K562 (cell line): ENCODE data around the gene ATP5PB. TPM values are rescaled to one million over a fixed set of nuclear protein-coding genes. Genes with fewer than 3 reads are reported as not detected.

Experiments
- ATF7 ChIP-seq: fragments of 450-650 bp; IDR thresholded peaks from 2 replicates; pipeline ENCODE4 v1.7.1; 2014; ENCODE audit warnings: mild to moderate bottlenecking, moderate library complexity
- FOXA1 ChIP-seq: fragments of 450-650 bp; IDR thresholded peaks from 2 replicates; pipeline ENCODE4 v1.6.1; 2016; ENCODE audit warnings: mild to moderate bottlenecking, borderline replicate concordance
- MAZ ChIP-seq, 2 experiments: fragments of 450-650 bp in 1 of 2; sonication (generic) in 1 of 2; formaldehyde crosslinking; IDR thresholded peaks in 1 of 2; conservative IDR thresholded peaks in 1 of 2; 2 replicates each; pipeline versions ENCODE4 v1.4.0 to v1.5.0; 2020; ENCODE audit warnings: mild to moderate bottlenecking in 1 of 2, missing genetic modification reagents in 1 of 2
- TCF7L2 ChIP-seq: fragments of 150-350 bp; IDR thresholded peaks from 2 replicates; pipeline ENCODE4 v1.6.1; 2016; ENCODE audit warnings: low read depth, mild to moderate bottlenecking, low read length, moderate library complexity
- ZNF707 ChIP-seq: fragments of 250-450 bp; sonication (Bioruptor Pico); conservative IDR thresholded peaks from 2 replicates; pipeline ENCODE4 v1.8.0; 2022; ENCODE audit warnings: inconsistent platforms, mild to moderate bottlenecking, moderate library complexity
- polyA plus RNA-seq, 8 experiments: library from polyadenylated mRNA; depleted of rRNA in 4 of 8; stranded (reverse) in 5 of 8; unstranded in 3 of 8; fragments of >200 nt; fragmentation: Nextera tagmentation in 2 of 8; fragmentation: Illumina TruSeq in 1 of 8; extraction: Ambion mirVana in 2 of 8; extraction: Trizol in 1 of 8; gene quantifications; 2 replicates each; pipeline versions ENCODE4 v1.2.1 to v1.2.3, GENCODE V29; 2011 to 2014; ENCODE audit warnings: inconsistent platforms in 1 of 8, missing spikeins in 1 of 8
- total RNA-seq, 7 experiments: library from RNA; depleted of rRNA in 6 of 7; stranded (reverse); fragments of >200 nt in 6 of 7; fragmentation: Illumina TruSeq in 2 of 7; extraction: Trizol in 2 of 7; gene quantifications; 2 replicates each; pipeline versions ENCODE4 v1.2.1 to v1.2.3, GENCODE V29; 2011 to 2021; ENCODE audit warnings: low replicate concordance in 1 of 7
- TF ChIP-seq, protein P1 (sequence below): fragments of 200-600 bp; sonication (generic); IDR thresholded peaks from one replicate; pipeline ENCODE4 v1.6.1; 2012; ENCODE audit warnings: mild to moderate bottlenecking, low read depth, low read length, inconsistent platforms
- TF ChIP-seq, protein P2 (sequence below): sonication (generic); formaldehyde crosslinking; IDR thresholded peaks from 2 replicates; pipeline ENCODE4 v1.8.1; 2023; ENCODE audit warnings: mild to moderate bottlenecking, missing genetic modification reagents
- TF ChIP-seq, protein P3 (sequence below): fragments of 450-650 bp; formaldehyde crosslinking; IDR thresholded peaks from 2 replicates; pipeline ENCODE4 v1.4.0; 2020; ENCODE audit warnings: mild to moderate bottlenecking, moderate library complexity

ATP5PB gene
- total and polyA plus RNA-seq, 9 of the 15 experiments (the other 6 are each of a cell fraction or from before 2014, with no cell fraction given): 651 to 2,735 (median 1,061) TPM

DNA sequence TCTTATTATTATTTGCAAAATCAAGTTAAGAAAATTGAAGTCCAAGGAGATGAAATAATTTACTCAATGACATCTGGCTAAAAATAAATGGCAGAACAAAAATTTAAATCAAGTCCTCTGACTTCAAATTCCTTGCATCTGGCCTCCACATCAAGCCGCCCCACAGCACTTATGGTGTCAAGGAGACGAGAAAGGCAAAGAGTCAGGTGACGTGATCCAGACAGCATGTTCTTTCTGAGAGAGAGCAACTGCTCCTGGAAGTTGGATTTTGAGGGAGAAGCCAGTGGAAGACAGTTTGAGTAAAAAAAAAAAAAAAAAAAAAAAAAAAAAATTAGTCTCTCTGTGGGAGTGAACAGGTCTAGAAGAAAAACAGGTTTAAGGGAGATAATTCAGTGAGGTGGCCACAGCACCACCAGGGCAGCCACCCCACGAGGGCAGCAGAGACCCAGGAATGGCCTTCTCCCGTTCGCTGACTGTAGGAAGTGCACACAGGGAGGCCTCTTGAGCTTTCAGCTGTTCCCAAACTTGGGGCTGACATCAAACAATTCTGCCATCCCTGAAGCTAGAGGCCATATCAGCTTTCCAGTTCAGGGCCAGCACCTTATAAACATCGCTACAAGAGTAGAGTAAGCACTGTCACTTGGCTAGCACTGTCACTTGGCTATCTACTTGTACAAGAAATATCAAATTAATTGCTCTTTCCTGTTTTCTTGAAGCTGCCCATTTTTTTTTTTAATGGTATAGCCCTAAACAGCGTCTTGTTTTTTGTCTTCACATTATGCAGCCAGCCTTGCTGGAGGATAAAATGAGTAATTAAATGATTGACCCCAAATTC lies 32.3 kb downstream of the ATP5PB start (continued):
- TF ChIP-seq, protein P1, sequence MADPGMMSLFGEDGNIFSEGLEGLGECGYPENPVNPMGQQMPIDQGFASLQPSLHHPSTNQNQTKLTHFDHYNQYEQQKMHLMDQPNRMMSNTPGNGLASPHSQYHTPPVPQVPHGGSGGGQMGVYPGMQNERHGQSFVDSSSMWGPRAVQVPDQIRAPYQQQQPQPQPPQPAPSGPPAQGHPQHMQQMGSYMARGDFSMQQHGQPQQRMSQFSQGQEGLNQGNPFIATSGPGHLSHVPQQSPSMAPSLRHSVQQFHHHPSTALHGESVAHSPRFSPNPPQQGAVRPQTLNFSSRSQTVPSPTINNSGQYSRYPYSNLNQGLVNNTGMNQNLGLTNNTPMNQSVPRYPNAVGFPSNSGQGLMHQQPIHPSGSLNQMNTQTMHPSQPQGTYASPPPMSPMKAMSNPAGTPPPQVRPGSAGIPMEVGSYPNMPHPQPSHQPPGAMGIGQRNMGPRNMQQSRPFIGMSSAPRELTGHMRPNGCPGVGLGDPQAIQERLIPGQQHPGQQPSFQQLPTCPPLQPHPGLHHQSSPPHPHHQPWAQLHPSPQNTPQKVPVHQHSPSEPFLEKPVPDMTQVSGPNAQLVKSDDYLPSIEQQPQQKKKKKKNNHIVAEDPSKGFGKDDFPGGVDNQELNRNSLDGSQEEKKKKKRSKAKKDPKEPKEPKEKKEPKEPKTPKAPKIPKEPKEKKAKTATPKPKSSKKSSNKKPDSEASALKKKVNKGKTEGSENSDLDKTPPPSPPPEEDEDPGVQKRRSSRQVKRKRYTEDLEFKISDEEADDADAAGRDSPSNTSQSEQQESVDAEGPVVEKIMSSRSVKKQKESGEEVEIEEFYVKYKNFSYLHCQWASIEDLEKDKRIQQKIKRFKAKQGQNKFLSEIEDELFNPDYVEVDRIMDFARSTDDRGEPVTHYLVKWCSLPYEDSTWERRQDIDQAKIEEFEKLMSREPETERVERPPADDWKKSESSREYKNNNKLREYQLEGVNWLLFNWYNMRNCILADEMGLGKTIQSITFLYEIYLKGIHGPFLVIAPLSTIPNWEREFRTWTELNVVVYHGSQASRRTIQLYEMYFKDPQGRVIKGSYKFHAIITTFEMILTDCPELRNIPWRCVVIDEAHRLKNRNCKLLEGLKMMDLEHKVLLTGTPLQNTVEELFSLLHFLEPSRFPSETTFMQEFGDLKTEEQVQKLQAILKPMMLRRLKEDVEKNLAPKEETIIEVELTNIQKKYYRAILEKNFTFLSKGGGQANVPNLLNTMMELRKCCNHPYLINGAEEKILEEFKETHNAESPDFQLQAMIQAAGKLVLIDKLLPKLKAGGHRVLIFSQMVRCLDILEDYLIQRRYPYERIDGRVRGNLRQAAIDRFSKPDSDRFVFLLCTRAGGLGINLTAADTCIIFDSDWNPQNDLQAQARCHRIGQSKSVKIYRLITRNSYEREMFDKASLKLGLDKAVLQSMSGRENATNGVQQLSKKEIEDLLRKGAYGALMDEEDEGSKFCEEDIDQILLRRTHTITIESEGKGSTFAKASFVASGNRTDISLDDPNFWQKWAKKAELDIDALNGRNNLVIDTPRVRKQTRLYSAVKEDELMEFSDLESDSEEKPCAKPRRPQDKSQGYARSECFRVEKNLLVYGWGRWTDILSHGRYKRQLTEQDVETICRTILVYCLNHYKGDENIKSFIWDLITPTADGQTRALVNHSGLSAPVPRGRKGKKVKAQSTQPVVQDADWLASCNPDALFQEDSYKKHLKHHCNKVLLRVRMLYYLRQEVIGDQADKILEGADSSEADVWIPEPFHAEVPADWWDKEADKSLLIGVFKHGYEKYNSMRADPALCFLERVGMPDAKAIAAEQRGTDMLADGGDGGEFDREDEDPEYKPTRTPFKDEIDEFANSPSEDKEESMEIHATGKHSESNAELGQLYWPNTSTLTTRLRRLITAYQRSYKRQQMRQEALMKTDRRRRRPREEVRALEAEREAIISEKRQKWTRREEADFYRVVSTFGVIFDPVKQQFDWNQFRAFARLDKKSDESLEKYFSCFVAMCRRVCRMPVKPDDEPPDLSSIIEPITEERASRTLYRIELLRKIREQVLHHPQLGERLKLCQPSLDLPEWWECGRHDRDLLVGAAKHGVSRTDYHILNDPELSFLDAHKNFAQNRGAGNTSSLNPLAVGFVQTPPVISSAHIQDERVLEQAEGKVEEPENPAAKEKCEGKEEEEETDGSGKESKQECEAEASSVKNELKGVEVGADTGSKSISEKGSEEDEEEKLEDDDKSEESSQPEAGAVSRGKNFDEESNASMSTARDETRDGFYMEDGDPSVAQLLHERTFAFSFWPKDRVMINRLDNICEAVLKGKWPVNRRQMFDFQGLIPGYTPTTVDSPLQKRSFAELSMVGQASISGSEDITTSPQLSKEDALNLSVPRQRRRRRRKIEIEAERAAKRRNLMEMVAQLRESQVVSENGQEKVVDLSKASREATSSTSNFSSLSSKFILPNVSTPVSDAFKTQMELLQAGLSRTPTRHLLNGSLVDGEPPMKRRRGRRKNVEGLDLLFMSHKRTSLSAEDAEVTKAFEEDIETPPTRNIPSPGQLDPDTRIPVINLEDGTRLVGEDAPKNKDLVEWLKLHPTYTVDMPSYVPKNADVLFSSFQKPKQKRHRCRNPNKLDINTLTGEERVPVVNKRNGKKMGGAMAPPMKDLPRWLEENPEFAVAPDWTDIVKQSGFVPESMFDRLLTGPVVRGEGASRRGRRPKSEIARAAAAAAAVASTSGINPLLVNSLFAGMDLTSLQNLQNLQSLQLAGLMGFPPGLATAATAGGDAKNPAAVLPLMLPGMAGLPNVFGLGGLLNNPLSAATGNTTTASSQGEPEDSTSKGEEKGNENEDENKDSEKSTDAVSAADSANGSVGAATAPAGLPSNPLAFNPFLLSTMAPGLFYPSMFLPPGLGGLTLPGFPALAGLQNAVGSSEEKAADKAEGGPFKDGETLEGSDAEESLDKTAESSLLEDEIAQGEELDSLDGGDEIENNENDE: no peak
- TF ChIP-seq FOXA1 (no peak), TCF7L2 (no peak), ZNF707 (CRISPR knock-in tag) (no peak), MAZ (CRISPR knock-in tag; conservative IDR thresholded peaks at IDR 0.05 in 1 of 2, IDR thresholded peaks at IDR 0.05 in 1 of 2) (peak in 1 of 2 experiments; percentile 34; a peak in 1 of 4 replicates), ATF7 (peak; percentile 31; the same call in 1 of the 2 replicates)
- TF ChIP-seq, protein P2, sequence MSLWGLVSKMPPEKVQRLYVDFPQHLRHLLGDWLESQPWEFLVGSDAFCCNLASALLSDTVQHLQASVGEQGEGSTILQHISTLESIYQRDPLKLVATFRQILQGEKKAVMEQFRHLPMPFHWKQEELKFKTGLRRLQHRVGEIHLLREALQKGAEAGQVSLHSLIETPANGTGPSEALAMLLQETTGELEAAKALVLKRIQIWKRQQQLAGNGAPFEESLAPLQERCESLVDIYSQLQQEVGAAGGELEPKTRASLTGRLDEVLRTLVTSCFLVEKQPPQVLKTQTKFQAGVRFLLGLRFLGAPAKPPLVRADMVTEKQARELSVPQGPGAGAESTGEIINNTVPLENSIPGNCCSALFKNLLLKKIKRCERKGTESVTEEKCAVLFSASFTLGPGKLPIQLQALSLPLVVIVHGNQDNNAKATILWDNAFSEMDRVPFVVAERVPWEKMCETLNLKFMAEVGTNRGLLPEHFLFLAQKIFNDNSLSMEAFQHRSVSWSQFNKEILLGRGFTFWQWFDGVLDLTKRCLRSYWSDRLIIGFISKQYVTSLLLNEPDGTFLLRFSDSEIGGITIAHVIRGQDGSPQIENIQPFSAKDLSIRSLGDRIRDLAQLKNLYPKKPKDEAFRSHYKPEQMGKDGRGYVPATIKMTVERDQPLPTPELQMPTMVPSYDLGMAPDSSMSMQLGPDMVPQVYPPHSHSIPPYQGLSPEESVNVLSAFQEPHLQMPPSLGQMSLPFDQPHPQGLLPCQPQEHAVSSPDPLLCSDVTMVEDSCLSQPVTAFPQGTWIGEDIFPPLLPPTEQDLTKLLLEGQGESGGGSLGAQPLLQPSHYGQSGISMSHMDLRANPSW (CRISPR knock-in tag): no peak
- TF ChIP-seq, protein P3, sequence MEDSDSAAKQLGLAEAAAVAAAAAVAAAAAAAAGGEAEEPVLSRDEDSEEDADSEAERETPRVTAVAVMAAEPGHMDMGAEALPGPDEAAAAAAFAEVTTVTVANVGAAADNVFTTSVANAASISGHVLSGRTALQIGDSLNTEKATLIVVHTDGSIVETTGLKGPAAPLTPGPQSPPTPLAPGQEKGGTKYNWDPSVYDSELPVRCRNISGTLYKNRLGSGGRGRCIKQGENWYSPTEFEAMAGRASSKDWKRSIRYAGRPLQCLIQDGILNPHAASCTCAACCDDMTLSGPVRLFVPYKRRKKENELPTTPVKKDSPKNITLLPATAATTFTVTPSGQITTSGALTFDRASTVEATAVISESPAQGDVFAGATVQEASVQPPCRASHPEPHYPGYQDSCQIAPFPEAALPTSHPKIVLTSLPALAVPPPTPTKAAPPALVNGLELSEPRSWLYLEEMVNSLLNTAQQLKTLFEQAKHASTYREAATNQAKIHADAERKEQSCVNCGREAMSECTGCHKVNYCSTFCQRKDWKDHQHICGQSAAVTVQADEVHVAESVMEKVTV (CRISPR knock-in tag): peak; percentile 94
